PC-3 (cell line): Measurements from ENCODE around the gene PRM1. TPM values are rescaled to one million over a fixed set of nuclear protein-coding genes. Genes with fewer than 3 reads are reported as not detected.

Experiments
- ATAC-seq: fragments of 200-7000 bp; cut with Tn5 transposase; 2 replicates; pipeline ENCODE4 v1.9.1; 2020; ENCODE audit warnings: mild to moderate bottlenecking, moderate library complexity
- BruUV-seq: library from RNA; stranded (reverse); fragments of 400-500 nt; replicated peaks from 2 replicates; lab custom pipeline; 2021; lab: Mats Ljungman, UMichigan
- CTCF ChIA-PET: fragments of 300-600 bp; sonication (Branson Sonifier 250); formaldehyde crosslinking; loops from one replicate; lab custom pipeline; 2022; ENCODE audit warnings: antibody characterized with exemption; lab: Charles Lee
- POLR2A ChIA-PET: fragments of 300-600 bp; sonication (Branson Sonifier 250); formaldehyde crosslinking; loops from one replicate; lab custom pipeline; 2022; ENCODE audit warnings: antibody characterized with exemption; ENCODE audit not compliant: unreplicated experiment; lab: Charles Lee
- DNase-seq: peaks from one replicate; pipeline ENCODE4 v3.0.0-alpha.2; 2015
- H2AFZ ChIP-seq: fragments of 300-600 bp; sonication (generic); 2 replicates; pipeline ENCODE4 v1.6.0; 2016; ENCODE audit warnings: antibody characterized with exemption, low read length
- H3F3A ChIP-seq: fragments of 300-600 bp; sonication (generic); one replicate; pipeline ENCODE4 v1.6.0; 2017; ENCODE audit warnings: antibody characterized with exemption, low read length, control low read depth, mild to moderate bottlenecking; ENCODE audit not compliant: unreplicated experiment
- H3K27ac ChIP-seq: fragments of 300-600 bp; sonication (generic); 2 replicates; pipeline ENCODE4 v1.5.1; 2016; ENCODE audit warnings: mild to moderate bottlenecking, low read length
- H3K27me3 ChIP-seq: fragments of 300-600 bp; sonication (generic); 2 replicates; pipeline ENCODE4 v1.6.1; 2016; ENCODE audit warnings: low read length, mixed read lengths
- H3K36me3 ChIP-seq: fragments of 300-600 bp; sonication (generic); 2 replicates; pipeline ENCODE4 v1.6.1; 2016; ENCODE audit warnings: low read depth, mixed run types, low read length, mixed read lengths
- H3K4me1 ChIP-seq: fragments of 300-600 bp; sonication (generic); 2 replicates; pipeline ENCODE4 v1.5.1; 2016; ENCODE audit warnings: low read length; ENCODE audit not compliant: insufficient read depth
- H3K4me2 ChIP-seq: fragments of 300-600 bp; sonication (generic); 2 replicates; pipeline ENCODE4 v1.6.0; 2016; ENCODE audit warnings: low read length
- H3K4me3 ChIP-seq: fragments of 300-600 bp; sonication (generic); 2 replicates; pipeline ENCODE4 v1.5.1; 2016; ENCODE audit warnings: mild to moderate bottlenecking, low read length, mixed read lengths
- H3K79me2 ChIP-seq: fragments of 300-600 bp; sonication (generic); 2 replicates; pipeline ENCODE4 v1.6.1; 2017; ENCODE audit warnings: low read length, mixed read lengths
- H3K9ac ChIP-seq: fragments of 300-600 bp; sonication (generic); 2 replicates; pipeline ENCODE4 v1.6.0; 2016; ENCODE audit warnings: mild to moderate bottlenecking, low read length
- H3K9me2 ChIP-seq: fragments of 300-600 bp; sonication (generic); replicated peaks from 2 replicates; pipeline ENCODE4 v1.6.1; 2016; ENCODE audit warnings: mixed run types, low read length, mixed read lengths
- H3K9me3 ChIP-seq: fragments of 300-600 bp; sonication (generic); 2 replicates; pipeline ENCODE4 v1.6.1; 2016; ENCODE audit warnings: low read length, mixed read lengths
- H4K20me1 ChIP-seq: fragments of 300-600 bp; sonication (generic); 2 replicates; pipeline ENCODE4 v1.6.1; 2016; ENCODE audit warnings: low read length, mixed read lengths
- CTCF ChIP-seq: fragments of 300-600 bp; sonication (generic); conservative IDR thresholded peaks from 2 replicates; pipeline ENCODE4 v1.5.1; 2017; ENCODE audit warnings: antibody characterized with exemption, low read depth, mild to moderate bottlenecking, low read length
- EZH2 ChIP-seq: fragments of 300-600 bp; sonication (generic); IDR thresholded peaks from one replicate; pipeline ENCODE4 v1.6.1; 2017; ENCODE audit warnings: antibody characterized with exemption, mild to moderate bottlenecking, low read length; ENCODE audit not compliant: unreplicated experiment
- EZH2phosphoT487 ChIP-seq: fragments of 300-600 bp; sonication (generic); IDR thresholded peaks from 2 replicates; pipeline ENCODE4 v1.6.1; 2018; ENCODE audit warnings: mild to moderate bottlenecking, antibody characterized with exemption, low read length, borderline replicate concordance
- intact Hi-C: fragments of 100-400 bp; cut with micrococcal nuclease; formaldehyde crosslinking; loops from 2 replicates; pipeline ENCODE4 v1.9.0; 2023
- total RNA-seq: library from RNA; depleted of rRNA; stranded (reverse); fragments of >200 nt; gene quantifications from 2 replicates; pipeline ENCODE4 v1.2.3, GENCODE V29; 2014

PRM1 gene
- total RNA-seq, 1 experiment from 2014 or later: not detected

DNA sequence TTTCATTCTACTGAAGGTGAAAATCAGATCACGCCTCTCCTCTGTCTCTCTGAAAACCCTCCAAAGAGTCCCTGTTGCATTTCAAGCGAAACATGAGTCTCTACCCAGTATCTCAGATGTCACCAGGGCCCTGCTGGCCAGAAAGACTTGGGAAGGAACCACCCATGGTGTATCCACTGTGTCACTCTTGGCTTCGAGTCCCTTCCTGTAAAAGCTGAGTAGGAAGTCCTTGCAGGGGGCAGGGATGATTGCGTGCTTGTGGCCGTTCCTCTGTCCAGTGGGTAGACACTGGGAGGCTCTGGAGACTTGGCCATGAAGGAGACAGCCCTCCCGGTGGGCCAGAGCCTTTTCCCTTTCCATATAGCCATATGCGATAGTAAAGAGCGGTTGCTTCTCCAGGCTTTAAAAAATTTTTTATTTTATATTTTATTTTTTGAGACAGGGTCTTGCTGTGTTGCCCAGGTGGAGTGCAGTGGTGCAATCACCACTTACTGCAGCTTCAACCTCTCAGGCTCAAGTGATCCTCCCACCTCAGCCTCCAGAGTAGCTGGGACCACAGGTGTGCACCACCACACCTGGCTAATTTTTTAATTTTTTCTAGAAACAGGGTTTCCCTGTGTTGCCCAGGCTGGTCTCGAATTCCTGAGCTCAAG lies 45.1 kb upstream of the PRM1 start:
- BruUV-seq: no TSS peak
- no peak for ATAC-seq
- H3F3A ChIP-seq: no peaks in the 10 kb centered on the region
- H3K9me2 ChIP-seq: no peaks in the 10 kb centered on the region
- H4K20me1 ChIP-seq: no peaks in the 10 kb centered on the region
- H3K4me1 ChIP-seq: peaks cover 16% of the 10 kb centered on the region
- no peak for DNase-seq
- TF ChIP-seq EZH2phosphoT487 (no peak), CTCF (no peak), EZH2 (no peak)
- H3K9me3 ChIP-seq: no peaks in the 10 kb centered on the region
- CTCF ChIA-PET: no interaction called here
- POLR2A ChIA-PET: no interaction called here
- H3K9ac ChIP-seq: no peak overlapping the region
- no peak overlapping the region for H3K27ac ChIP-seq
- no peak overlapping the region for H3K4me2 ChIP-seq
- H3K36me3 ChIP-seq: no peaks in the 10 kb centered on the region
- H2AFZ ChIP-seq: no peak overlapping the region
- H3K27me3 ChIP-seq: no peaks in the 10 kb centered on the region
- H3K79me2 ChIP-seq: no peaks in the 10 kb centered on the region
- intact Hi-C loops: no loop called here
- no peak overlapping the region for H3K4me3 ChIP-seq

DNA sequence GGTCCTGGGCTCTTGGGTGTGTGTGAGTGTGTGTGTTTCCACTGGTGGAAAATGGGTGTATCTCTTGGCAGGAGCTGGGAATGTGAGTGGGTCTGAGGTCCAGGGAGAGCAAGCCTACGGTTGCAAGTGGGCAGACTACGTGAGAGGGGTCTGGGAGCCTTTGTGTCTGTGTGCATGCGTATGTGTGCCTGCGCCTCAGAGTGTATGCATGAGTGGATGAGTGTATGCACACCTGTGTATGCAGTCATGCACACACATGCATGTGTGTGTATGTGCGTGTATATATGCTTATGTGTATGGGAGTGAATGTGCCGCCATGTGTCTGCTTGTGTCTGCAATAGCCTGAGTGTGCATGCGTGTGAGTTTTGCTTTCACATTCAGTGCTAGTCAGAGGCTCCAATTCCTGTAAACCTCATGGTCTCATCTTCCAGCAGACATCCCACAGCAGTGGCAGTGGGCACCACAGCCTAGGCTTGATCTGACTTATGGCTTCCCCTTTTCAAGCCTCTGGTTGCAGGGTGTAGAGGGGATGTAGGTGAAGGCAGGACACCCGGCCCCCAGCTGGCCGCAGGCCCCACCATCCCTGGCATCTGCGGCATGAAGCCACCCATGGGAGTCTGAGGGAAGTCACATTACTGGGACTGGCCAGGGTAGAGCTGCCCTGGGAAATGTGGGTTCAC lies 44.4 kb upstream of the PRM1 start:
- Histone ChIP-seq H3K9me3 (no peaks in the 10 kb centered on the region), H3K27ac (no peak overlapping the region), H3K4me2 (no peak overlapping the region), H3K4me1 (peaks cover 16% of the 10 kb centered on the region), H3K79me2 (no peaks in the 10 kb centered on the region), H4K20me1 (no peaks in the 10 kb centered on the region), H3F3A (no peaks in the 10 kb centered on the region), H3K27me3 (no peaks in the 10 kb centered on the region), H3K9ac (no peak overlapping the region), H2AFZ (no peak overlapping the region), H3K4me3 (no peak overlapping the region), H3K9me2 (no peaks in the 10 kb centered on the region), H3K36me3 (no peaks in the 10 kb centered on the region)
- BruUV-seq: no TSS peak
- TF ChIP-seq EZH2phosphoT487 (no peak), CTCF (no peak), EZH2 (no peak)
- intact Hi-C loops: no loop called here
- ChIA-PET POLR2A (no interaction called here), CTCF (no interaction called here)
- DNase-seq: no peak
- no peak for ATAC-seq
